AG04449 (cell line): ENCODE data around the gene TEDC2.
A peak's percentile ranks its signal among the peaks of the same experiment; 100 is the strongest.

Source experiments
- CTCF ChIA-PET: fragments of 350-600 bp; formaldehyde crosslinking; extraction: SDS; loops from one replicate; lab custom pipeline; 2021; ENCODE audit warnings: antibody characterized with exemption; lab: Yijun Ruan, JAX
- POLR2A ChIA-PET: fragments of 400-600, 350-600 bp; formaldehyde crosslinking; extraction: SDS; loops from one replicate; lab custom pipeline; 2020; ENCODE audit warnings: antibody characterized with exemption, inconsistent platforms; lab: Yijun Ruan, JAX
- DNase-seq: peaks from one replicate; pipeline ENCODE4 v3.0.0-alpha.2; 2010; ENCODE audit warnings: low read depth, low spot score
- H3K4me3 ChIP-seq: 2 replicates; pipeline ENCODE4 v1.5.1; 2011; ENCODE audit warnings: low read depth, mild to moderate bottlenecking, control low read depth, low read length
- CTCF ChIP-seq: IDR thresholded peaks from one replicate; pipeline ENCODE4 v1.5.1; 2011; ENCODE audit warnings: mild to moderate bottlenecking, moderate library complexity, low read length, control low read depth, inconsistent platforms; ENCODE audit not compliant: insufficient read depth; ENCODE audit errors: missing control alignments

The TEDC2 gene

GRCh38 chr16:2459647-2460390, at the start of gene TEDC2:
Gene TEDC2, plus strand, starts transcription at chr16:2460109. Its CDS starts 36 bp downstream, at chr16:2460145.
- ChIA-PET POLR2A (interaction anchor here (0.9 to 1.6 kb wide), 5 partner anchors 9 to 23 kb away, joined by 3 to 5 read pairs (median 4); partner anchors contain the start of gene TBC1D24), CTCF (interaction anchor here (0.9 to 1.3 kb wide), 3 partner anchors 9 to 23 kb away, joined by 3 to 4 read pairs (median 3); no protein-coding TSS in a partner anchor)
- peak within 1 kb of the TSS; percentile 67 for H3K4me3 ChIP-seq
- no peak for TF ChIP-seq CTCF
- peak; percentile 38 for DNase-seq

- ChIA-PET CTCF (interaction anchor here (1.2 to 1.3 kb wide), 2 partner anchors 14 to 77 kb away, joined by 3 read pairs; no protein-coding TSS in a partner anchor), POLR2A (no interaction called here)
- no peak for TF ChIP-seq CTCF
- no peak for DNase-seq
- no peak overlapping the region for H3K4me3 ChIP-seq
Measured at GRCh38 chr16:2415085-2415484, 44.8 kb upstream of the TEDC2 start.

DNA sequence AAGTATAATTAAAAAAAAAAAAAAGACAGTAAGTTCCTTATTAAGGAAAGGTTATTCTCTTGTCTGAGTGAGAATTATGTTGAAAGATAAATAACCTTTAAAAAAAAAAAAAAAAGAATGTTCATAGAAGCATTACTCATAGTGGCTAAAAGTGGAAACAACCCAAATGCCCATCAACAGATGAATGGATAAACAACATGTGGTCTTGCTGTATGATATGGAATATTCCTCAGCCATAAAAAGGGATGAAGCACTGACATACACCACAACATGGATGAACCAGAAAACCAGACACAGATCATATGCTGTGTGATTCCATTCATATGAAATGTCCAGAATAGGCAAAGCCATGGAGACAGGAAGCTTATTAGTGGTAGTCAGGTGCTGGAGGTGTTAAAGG, 39.9 kb upstream of the TEDC2 start:
- CTCF ChIA-PET: interaction anchor here (1.0 to 1.4 kb wide), 5 partner anchors 10 to 82 kb away, joined by 3 to 4 read pairs (median 3); partner anchors contain the start of gene ABCA3
- TF ChIP-seq CTCF: no peak
- DNase-seq: no peak
- POLR2A ChIA-PET: no interaction called here
- H3K4me3 ChIP-seq: no peak overlapping the region

- H3K4me3 ChIP-seq: no peak overlapping the region
- POLR2A ChIA-PET: no interaction called here
- no peak for DNase-seq
- no peak for TF ChIP-seq CTCF
- CTCF ChIA-PET: interaction anchor here (0.7 to 2.0 kb wide), 11 partner anchors 9 to 158 kb away, joined by 3 to 12 read pairs (median 3); no protein-coding TSS in a partner anchor
Measured at GRCh38 chr16:2422123-2422867, 37.6 kb upstream of the TEDC2 start.

GRCh38 chr16:2424061-2425007, 35.6 kb upstream of the TEDC2 start:
- no peak for DNase-seq
- TF ChIP-seq CTCF: no peak
- CTCF ChIA-PET: interaction anchor here (0.6 to 1.8 kb wide), 5 partner anchors 8 to 121 kb away, joined by 3 to 8 read pairs (median 3); no protein-coding TSS in a partner anchor
- POLR2A ChIA-PET: no interaction called here
- H3K4me3 ChIP-seq: no peak overlapping the region
